Kidney (tissue), 14 donors: ENCODE data around the gene CHTOP. TPM values are rescaled to one million over a fixed set of nuclear protein-coding genes. Genes with fewer than 3 reads are reported as not detected.

Experiments used
- DNase-seq, 5 donors: peaks; one replicate each; pipeline ENCODE4 v3.0.0-alpha.2; 2013 to 2020
- FAIRE-seq: peaks from 2 replicates; lab custom pipeline; 2012; peaks lifted over from hg19 to GRCh38; lab: Jason Lieb, UNC
- H3K27ac ChIP-seq, 2 donors: one replicate each; pipeline ENCODE4 v1.7.0; 2013; ENCODE audit warnings: low read depth in 2 of 2, low read length in 2 of 2, inconsistent platforms in 1 of 2
- H3K27me3 ChIP-seq: one replicate; pipeline ENCODE4 v1.7.1; 2013; ENCODE audit warnings: low read length, inconsistent platforms; ENCODE audit not compliant: control insufficient read depth, insufficient read depth
- H3K36me3 ChIP-seq, 3 donors: one replicate each; pipeline versions ENCODE4 v1.7.0 to v1.7.1; 2013; ENCODE audit warnings: low read length in 3 of 3, control low read depth in 1 of 3, inconsistent platforms in 1 of 3; ENCODE audit not compliant: insufficient read depth in 3 of 3, control insufficient read depth in 2 of 3
- H3K4me1 ChIP-seq, 3 donors: one replicate each; pipeline versions ENCODE4 v1.7.0 to v1.7.1; 2013; ENCODE audit warnings: low read length in 3 of 3, inconsistent platforms in 1 of 3, low read depth in 1 of 3; ENCODE audit not compliant: control insufficient read depth in 2 of 3, insufficient read depth in 2 of 3
- H3K4me3 ChIP-seq, 3 donors: one replicate each; pipeline versions ENCODE4 v1.7.0 to v1.8.1; 2013; ENCODE audit warnings: low read length in 3 of 3, control low read depth in 1 of 3, inconsistent platforms in 1 of 3
- H3K9ac ChIP-seq, 3 donors: one replicate each; pipeline versions ENCODE4 v1.7.0 to v1.7.1; 2013; ENCODE audit warnings: low read length in 3 of 3, control low read depth in 1 of 3, inconsistent platforms in 1 of 3
- H3K9me3 ChIP-seq, 3 donors: one replicate each; pipeline versions ENCODE4 v1.7.0 to v1.7.1; 2013; ENCODE audit warnings: low read length in 3 of 3, control low read depth in 1 of 3, inconsistent platforms in 1 of 3; ENCODE audit not compliant: control insufficient read depth in 2 of 3, insufficient read depth in 1 of 3
- intact Hi-C: fragments of 100-400 bp; cut with DNase I; formaldehyde crosslinking; loops from one replicate; pipeline ENCODE4 v1.11.1; 2022
- polyA plus RNA-seq: library from polyadenylated mRNA; stranded (reverse); fragments of 350-450 nt; fragmentation: Illumina TruSeq; extraction: RNeasy Lipid Tissue Mini Kit (QIAGEN cat#74804); gene quantifications from one replicate; pipeline ENCODE4 v1.2.3, GENCODE V29; 2014; ENCODE audit warnings: low read depth, low replicate concordance; ENCODE audit not compliant: insufficient read depth
- total RNA-seq: library from RNA; stranded (reverse); fragmentation: NEBNext Ultra II Directional; extraction: Animal tissue kit (Norgen Biotek cat#: 25700); gene quantifications from one replicate; pipeline ENCODE4 v1.2.1, GENCODE V29; 2021
- TF ChIP-seq, protein P1 (sequence below): IDR thresholded peaks from 3 replicates; pipeline ENCODE4 v1.5.1; 2012; ENCODE audit warnings: mild to moderate bottlenecking, moderate library complexity, borderline replicate concordance; ENCODE audit not compliant: insufficient read depth; ENCODE audit errors: extremely low read depth
- donor health status: control.
- donor health status: control.
- donor health status: control.
- donor health status: control.
- donor health status: control.
- donor health status: DM: yes; HTN: yes; CAD: no.
- donor health status: Normal renal cell carcinoma (clear cell type).

The CHTOP gene
- total and polyA plus RNA-seq, 2 donors from 2014 or later = 71.1 to 83.6 TPM

DNA sequence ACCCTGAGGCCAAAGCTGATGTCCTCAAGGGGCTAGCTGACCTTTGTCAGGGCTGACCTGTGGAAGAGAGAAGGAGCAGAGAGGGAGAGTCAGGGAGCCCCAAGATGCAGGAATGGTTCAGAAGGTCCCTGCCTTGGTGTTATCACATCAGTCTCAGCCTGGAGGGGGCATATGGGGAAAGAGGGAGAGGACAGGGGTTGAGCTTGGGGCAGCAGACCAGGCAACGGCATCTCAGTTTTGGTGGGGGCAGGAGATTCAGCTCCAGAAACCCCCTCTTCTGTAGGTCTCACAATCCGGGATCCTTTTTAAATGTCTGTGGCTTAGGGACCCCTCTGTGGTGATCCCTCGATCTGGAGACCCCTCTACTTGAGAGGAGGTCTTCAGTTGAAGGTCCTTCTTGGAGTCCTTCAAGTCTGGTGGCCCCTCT lies 7.4 kb upstream of the CHTOP start:
- H3K4me3 ChIP-seq = peak overlapping the region; percentile 63 to 84 (median 68)
- TF ChIP-seq, protein P1, sequence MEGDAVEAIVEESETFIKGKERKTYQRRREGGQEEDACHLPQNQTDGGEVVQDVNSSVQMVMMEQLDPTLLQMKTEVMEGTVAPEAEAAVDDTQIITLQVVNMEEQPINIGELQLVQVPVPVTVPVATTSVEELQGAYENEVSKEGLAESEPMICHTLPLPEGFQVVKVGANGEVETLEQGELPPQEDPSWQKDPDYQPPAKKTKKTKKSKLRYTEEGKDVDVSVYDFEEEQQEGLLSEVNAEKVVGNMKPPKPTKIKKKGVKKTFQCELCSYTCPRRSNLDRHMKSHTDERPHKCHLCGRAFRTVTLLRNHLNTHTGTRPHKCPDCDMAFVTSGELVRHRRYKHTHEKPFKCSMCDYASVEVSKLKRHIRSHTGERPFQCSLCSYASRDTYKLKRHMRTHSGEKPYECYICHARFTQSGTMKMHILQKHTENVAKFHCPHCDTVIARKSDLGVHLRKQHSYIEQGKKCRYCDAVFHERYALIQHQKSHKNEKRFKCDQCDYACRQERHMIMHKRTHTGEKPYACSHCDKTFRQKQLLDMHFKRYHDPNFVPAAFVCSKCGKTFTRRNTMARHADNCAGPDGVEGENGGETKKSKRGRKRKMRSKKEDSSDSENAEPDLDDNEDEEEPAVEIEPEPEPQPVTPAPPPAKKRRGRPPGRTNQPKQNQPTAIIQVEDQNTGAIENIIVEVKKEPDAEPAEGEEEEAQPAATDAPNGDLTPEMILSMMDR = no peak
- H3K27ac ChIP-seq = peak overlapping the region; percentile 89
- H3K9me3 ChIP-seq = no peaks in the 10 kb centered on the region
- peaks cover 0 to 4% (median 0%) of the 10 kb centered on the region in 3 donors for H3K36me3 ChIP-seq
- peaks cover 0 to 37% (median 21%) of the 10 kb centered on the region in 3 donors for H3K4me1 ChIP-seq
- intact Hi-C loops = no loop called here
- H3K27me3 ChIP-seq = no peaks in the 10 kb centered on the region
- peak in 1 of 5 donors; percentile 18 for DNase-seq
- no peak for FAIRE-seq
- H3K9ac ChIP-seq = peak overlapping the region; percentile 49 to 91 (median 71)

DNA sequence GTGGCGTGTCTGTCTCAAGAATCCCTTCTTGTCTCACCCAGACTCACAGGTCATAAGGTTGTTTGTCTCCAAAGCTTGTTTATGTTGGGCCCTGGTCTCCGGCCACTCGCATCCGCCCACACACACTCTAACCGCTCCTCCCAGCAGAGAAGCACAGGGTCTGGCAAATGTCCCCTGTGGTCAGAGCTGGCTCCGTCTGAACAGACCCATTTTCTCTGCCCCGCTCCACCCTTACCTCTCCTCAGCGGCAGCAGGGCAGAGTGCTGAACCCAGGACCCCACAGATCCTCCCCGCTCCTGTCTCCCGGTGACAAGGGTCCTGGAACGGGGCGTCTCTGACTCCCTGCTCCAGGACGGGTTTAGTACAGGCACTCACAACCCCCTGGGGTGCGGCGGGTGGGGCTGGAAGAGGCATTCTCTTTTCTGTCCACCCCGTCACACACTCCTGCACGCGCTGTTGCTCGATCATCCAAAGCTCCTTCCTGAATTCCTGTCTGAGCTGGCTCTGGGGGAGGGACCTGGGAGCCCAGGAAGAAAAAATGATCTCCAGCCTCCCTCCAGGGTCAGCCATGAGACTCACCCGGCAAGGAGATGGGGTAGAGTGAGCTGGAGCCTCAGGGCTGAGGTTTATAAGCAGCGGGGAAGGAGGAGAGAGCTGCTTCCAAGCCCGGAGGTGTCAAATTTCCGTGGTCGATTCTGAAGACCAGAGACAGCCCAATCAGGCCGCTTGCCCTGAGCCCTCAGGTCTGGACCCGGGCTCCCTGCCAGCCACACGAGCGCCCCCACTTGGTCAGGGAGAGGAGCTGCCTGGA lies 6.8 kb upstream of the CHTOP start, which contains the start of gene S100A13:
S100A13 (minus strand) TSS at position 602 of the 811 bp plus-strand sequence. CDS start 1,033 bp downstream, outside the sequence.
- peak; percentile 94 to 96 (median 95) for DNase-seq

DNA sequence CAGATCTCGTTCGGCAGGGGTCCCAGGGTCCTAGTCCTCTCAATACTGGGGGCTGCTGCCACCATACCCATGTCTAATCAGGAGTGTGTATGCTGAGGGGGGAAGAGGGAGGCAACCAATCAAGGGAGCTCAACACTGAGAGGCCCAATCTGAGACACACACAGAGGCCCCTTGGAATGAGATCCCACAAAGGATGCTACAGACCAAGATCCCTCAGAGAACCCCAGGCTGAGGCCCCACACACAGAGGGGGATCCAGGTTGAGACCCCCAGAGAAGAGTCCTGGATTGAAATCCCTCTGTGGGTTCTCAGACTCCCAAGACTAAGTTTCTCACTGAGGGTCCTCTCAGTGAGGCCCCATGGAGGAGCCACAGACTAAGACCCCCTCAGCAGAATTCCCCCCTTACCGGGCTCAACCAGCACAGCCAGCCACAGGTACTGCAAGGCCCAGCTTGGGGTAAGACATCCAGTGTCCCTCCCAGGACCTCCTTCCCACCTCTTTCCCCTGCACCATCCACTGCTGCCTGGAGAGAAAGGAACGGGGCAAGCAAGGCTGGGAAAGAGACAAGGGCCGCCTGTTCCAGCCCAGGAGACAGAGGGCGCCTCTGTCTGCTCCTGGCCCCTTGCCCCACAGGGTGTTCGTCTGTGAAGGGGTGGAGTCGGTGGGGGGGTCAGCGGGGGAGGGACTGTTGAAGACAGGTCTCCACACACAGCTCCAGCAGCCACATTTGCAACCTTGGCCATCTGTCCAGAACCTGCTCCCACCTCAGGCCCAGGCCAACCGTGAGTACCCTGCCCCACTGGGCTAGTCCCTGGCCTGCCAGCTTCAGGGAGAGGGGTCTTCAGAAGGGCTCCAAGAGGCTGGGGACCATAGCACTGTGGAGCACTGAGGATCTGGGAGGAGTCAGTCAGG lies 5.9 kb upstream of the CHTOP start, which contains the start of gene S100A1:
S100A1 (plus strand) TSS at position 720 of the 912 bp plus-strand sequence. CDS start 2,088 bp downstream, outside the sequence.
- Histone ChIP-seq H3K9ac (peak within 1 kb of the TSS; percentile 49 to 91 (median 71)), H3K27me3 (no peaks in the 10 kb centered on the region), H3K36me3 (peaks cover 0 to 4% (median 0%) of the 10 kb centered on the region in 3 donors), H3K27ac (peak within 1 kb of the TSS; percentile 89), H3K4me3 (peak within 1 kb of the TSS; percentile 63 to 84 (median 68)), H3K9me3 (no peaks in the 10 kb centered on the region), H3K4me1 (peaks cover 0 to 37% (median 21%) of the 10 kb centered on the region in 3 donors)
- peak in 2 of 5 donors; percentile 78 to 79 for DNase-seq
- TF ChIP-seq, protein P1 = peak; percentile 4
- intact Hi-C loops = no loop called here
- FAIRE-seq = no peak

More for the DNA sequence above, 6.8 kb upstream of the CHTOP start, which contains the start of gene S100A13:
- H3K4me1 ChIP-seq = peaks cover 0 to 37% (median 21%) of the 10 kb centered on the region in 3 donors
- peak within 1 kb of the TSS; percentile 63 to 84 (median 68) for H3K4me3 ChIP-seq
- H3K9ac ChIP-seq = peak within 1 kb of the TSS; percentile 49 to 91 (median 71)
- peak within 1 kb of the TSS; percentile 89 for H3K27ac ChIP-seq
- intact Hi-C loops = no loop called here
- TF ChIP-seq, protein P1 = peak; percentile 40
- no peaks in the 10 kb centered on the region for H3K9me3 ChIP-seq
- H3K36me3 ChIP-seq = peaks cover 0 to 4% (median 0%) of the 10 kb centered on the region in 3 donors
- no peaks in the 10 kb centered on the region for H3K27me3 ChIP-seq
- FAIRE-seq = no peak
